ENCODE data around the gene NRXN2. TPM values are rescaled to one million over a fixed set of nuclear protein-coding genes. Genes with fewer than 3 reads are reported as not detected.
"Not testable (repeated sequence)": the region's sequence is repeated elsewhere in the genome, so short reads cannot be mapped to it uniquely, and the experiment has no call there.

Gene NRXN2
- total and polyA plus RNA-seq, 2 of the 13 experiments (the other 11 are each of a cell fraction or from before 2014, with no cell fraction given): not detected

DNA sequence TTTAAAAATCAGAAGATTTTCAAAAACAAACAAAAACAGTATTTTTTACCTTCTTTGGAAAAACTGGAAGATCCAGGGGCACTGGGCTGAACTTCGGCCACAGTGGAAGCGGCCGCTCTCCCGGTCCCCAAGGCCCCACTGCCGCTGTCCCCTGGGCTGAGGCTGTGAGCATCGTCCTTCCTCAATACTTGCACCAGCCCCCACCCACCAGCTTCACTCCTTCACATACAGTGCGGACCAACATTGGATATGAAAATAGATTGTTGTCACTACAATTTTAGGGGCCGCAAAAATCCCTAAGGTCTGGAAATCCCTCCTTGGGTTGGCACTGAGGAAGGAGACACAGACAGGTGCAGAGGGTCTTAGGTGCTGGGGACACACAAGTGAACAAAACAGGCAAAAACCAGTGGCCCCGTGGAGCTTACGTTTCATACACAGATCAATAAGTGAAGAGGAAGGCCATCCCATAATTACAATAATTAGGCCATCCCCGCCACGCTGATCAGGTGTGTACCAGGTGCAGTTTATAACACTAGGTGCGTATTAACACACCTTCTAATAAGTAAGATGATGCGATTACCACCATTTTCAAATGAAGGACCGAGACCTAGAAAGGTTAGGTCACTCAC, 160.2 kb downstream of the NRXN2 start (continued):
- TF ChIP-seq ZNF761 (CRISPR knock-in tag; conservative IDR thresholded peaks at IDR 0.05): no peak
- no peak for TF ChIP-seq NFATC3 (CRISPR knock-in tag; IDR thresholded peaks at IDR 0.05)
- no peak for TF ChIP-seq ZNF292 (CRISPR knock-in tag; IDR thresholded peaks at IDR 0.05; ENCODE audit: borderline replicate concordance, low read depth)
- TF ChIP-seq, protein P1, sequence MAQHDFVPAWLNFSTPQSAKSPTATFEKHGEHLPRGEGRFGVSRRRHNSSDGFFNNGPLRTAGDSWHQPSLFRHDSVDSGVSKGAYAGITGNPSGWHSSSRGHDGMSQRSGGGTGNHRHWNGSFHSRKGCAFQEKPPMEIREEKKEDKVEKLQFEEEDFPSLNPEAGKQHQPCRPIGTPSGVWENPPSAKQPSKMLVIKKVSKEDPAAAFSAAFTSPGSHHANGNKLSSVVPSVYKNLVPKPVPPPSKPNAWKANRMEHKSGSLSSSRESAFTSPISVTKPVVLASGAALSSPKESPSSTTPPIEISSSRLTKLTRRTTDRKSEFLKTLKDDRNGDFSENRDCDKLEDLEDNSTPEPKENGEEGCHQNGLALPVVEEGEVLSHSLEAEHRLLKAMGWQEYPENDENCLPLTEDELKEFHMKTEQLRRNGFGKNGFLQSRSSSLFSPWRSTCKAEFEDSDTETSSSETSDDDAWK (CRISPR knock-in tag; IDR thresholded peaks at IDR 0.05): no peak
- TF ChIP-seq POLR2AphosphoS5 (IDR thresholded peaks at IDR 0.05; ENCODE audit: low read depth, low read length): no peak

- Histone ChIP-seq H3K4me2 (ENCODE audit: low read depth, low read length) (no peak overlapping the region), H2AFZ (ENCODE audit: low read length) (no peak overlapping the region), H4K20me1 (ENCODE audit: insufficient read depth, low read length) (no peaks in the 10 kb centered on the region), H3K36me3 (replicated peaks in 1 of 2; ENCODE audit: control insufficient read depth in 1 of 2, insufficient read depth in 2 of 2, low read length in 2 of 2) (no peaks in the 10 kb centered on the region), H3K4me3 (replicated peaks in 1 of 3; ENCODE audit: insufficient read depth in 1 of 3, low read depth in 2 of 3, low read length in 3 of 3) (no peak overlapping the region), H3K79me2 (ENCODE audit: insufficient read depth, low read length) (no peaks in the 10 kb centered on the region), H3K27me3 (ENCODE audit: control insufficient read depth in 1 of 2, insufficient read depth in 2 of 2, low read length in 2 of 2) (no peaks in the 10 kb centered on the region), H3K27ac (ENCODE audit: extremely low read length, insufficient read depth, low read length) (no peak overlapping the region), H3K9me3 (ENCODE audit: low read length) (no peaks in the 10 kb centered on the region), H3K4me1 (ENCODE audit: insufficient read depth, low read length) (peaks cover 45% of the 10 kb centered on the region), H3K9ac (ENCODE audit: insufficient read depth, low read depth, low read length) (no peak overlapping the region)
- in situ Hi-C loops (cut with HindIII; ENCODE audit: extremely low pct_ligation_motif_present, low pct_unique_long_range_greater_than_20kb) (no loop called here), intact Hi-C loops (cut with micrococcal nuclease; ENCODE audit: unreplicated experiment) (no loop called here)
- FAIRE-seq (no peak), ATAC-seq (no peak), DNase-seq (ENCODE audit: low spot score) (no peak)
- 84% methylated on average over 11 of the region's 29 CpGs for WGBS (ENCODE audit: low lambda C conversion rate)
- POLR2A ChIA-PET: no interaction called here
- CTCF ChIA-PET (ENCODE audit: low intra/inter-chr PET ratio, low total read pairs): no interaction called here
- no TSS peak for BruUV-seq (replicated peaks)
- TF ChIP-seq ZNF720 (CRISPR knock-in tag; IDR thresholded peaks at IDR 0.05): no peak
- TF ChIP-seq ZNF891 (CRISPR knock-in tag; IDR thresholded peaks at IDR 0.05): no peak
- TF ChIP-seq FOSL2 (CRISPR knock-in tag; IDR thresholded peaks at IDR 0.05): no peak
- TF ChIP-seq LRRFIP1 (CRISPR knock-in tag; conservative IDR thresholded peaks at IDR 0.05): no peak
- no peak for TF ChIP-seq ZBTB21 (CRISPR knock-in tag; IDR thresholded peaks at IDR 0.05)
- no peak for TF ChIP-seq ZNF761 (CRISPR knock-in tag; conservative IDR thresholded peaks at IDR 0.05)
- no peak for TF ChIP-seq ZNF562 (CRISPR knock-in tag; IDR thresholded peaks at IDR 0.05; ENCODE audit: borderline replicate concordance)
- no peak for TF ChIP-seq ZSCAN12 (CRISPR knock-in tag; IDR thresholded peaks at IDR 0.05)
These were observed 160.8 kb downstream of the NRXN2 start for GRCh38 chr11:64561984-64562722.

GRCh38 chr11:64561429-64561828, 161.6 kb downstream of the NRXN2 start:
- H3K4me1 ChIP-seq (ENCODE audit: insufficient read depth, low read length): peaks cover 45% of the 10 kb centered on the region
- H3K4me2 ChIP-seq (ENCODE audit: low read depth, low read length); ATAC-seq; H3K27me3 ChIP-seq (ENCODE audit: control insufficient read depth in 1 of 2, insufficient read depth in 2 of 2, low read length in 2 of 2); H3K79me2 ChIP-seq (ENCODE audit: insufficient read depth, low read length); CTCF ChIA-PET (ENCODE audit: low intra/inter-chr PET ratio, low total read pairs); H3K9ac ChIP-seq (ENCODE audit: insufficient read depth, low read depth, low read length); intact Hi-C loops (cut with micrococcal nuclease; ENCODE audit: unreplicated experiment); H3K4me3 ChIP-seq (replicated peaks in 1 of 3; ENCODE audit: insufficient read depth in 1 of 3, low read depth in 2 of 3, low read length in 3 of 3); H3K9me3 ChIP-seq (ENCODE audit: low read length); in situ Hi-C loops (cut with HindIII; ENCODE audit: extremely low pct_ligation_motif_present, low pct_unique_long_range_greater_than_20kb); BruUV-seq (replicated peaks); FAIRE-seq; H3K27ac ChIP-seq (ENCODE audit: extremely low read length, insufficient read depth, low read length); POLR2A ChIA-PET; H2AFZ ChIP-seq (ENCODE audit: low read length); H3K36me3 ChIP-seq (replicated peaks in 1 of 2; ENCODE audit: control insufficient read depth in 1 of 2, insufficient read depth in 2 of 2, low read length in 2 of 2); DNase-seq (ENCODE audit: low spot score); H4K20me1 ChIP-seq (ENCODE audit: insufficient read depth, low read length): not testable (repeated sequence)
- 61% methylated on average over 3 of the region's 3 CpGs for WGBS (ENCODE audit: low lambda C conversion rate)
